ENCODE measurements around the gene SLC36A2.

DNA sequence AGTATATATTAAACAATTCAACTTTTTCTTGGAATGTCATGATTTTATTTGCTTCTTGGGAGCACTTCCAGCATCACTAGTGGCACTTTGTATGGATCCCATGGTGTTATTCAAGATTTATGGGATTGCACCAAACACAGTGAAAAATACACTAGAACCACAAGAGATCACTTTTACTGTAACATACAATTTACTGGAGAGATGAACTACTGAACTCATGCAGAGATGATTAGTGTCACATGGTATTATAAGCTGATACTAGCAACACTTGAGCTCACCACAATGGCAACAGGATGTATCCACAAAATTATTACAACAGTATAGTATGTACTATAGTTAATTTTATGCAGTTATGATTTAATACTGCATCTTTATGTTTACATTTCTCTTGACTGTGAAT is 16.3 kb upstream of the SLC36A2 start:
- TF ChIP-seq CTCF (IDR thresholded peaks at IDR 0.05; ENCODE audit: poor library complexity), result no peak
- no peak for TF ChIP-seq EZH2 (IDR thresholded peaks at IDR 0.05; ENCODE audit: borderline replicate concordance)
- TF ChIP-seq EZH2phosphoT487 (IDR thresholded peaks at IDR 0.05; ENCODE audit: low read depth, severe bottlenecking, unreplicated experiment), result no peak
